Ascending aorta (tissue), 2 donors: ENCODE data around the gene FGFBP2. TPM values are rescaled to one million over a fixed set of nuclear protein-coding genes. Genes with fewer than 3 reads are reported as not detected.

Source experiments
- DNase-seq, 2 donors: peaks; one replicate each; pipeline ENCODE4 v3.0.0-alpha.2; 2019; ENCODE audit warnings: low spot score in 2 of 2
- H3K27ac ChIP-seq, 2 donors: fragments of 200-600 bp; sonication (generic); one replicate each; pipeline ENCODE4 v1.5.1; 2016 to 2017; ENCODE audit warnings: mild to moderate bottlenecking in 1 of 2
- H3K27me3 ChIP-seq: fragments of 200-600 bp; sonication (generic); one replicate; pipeline ENCODE4 v1.5.1; 2017
- H3K36me3 ChIP-seq, 2 donors: fragments of 200-600 bp; sonication (generic); one replicate each; pipeline ENCODE4 v1.5.1; 2016
- H3K4me1 ChIP-seq, 2 donors: fragments of 200-600 bp; sonication (generic); one replicate each; pipeline ENCODE4 v1.5.1; 2016 to 2017; ENCODE audit warnings: mild to moderate bottlenecking in 1 of 2
- H3K4me3 ChIP-seq, 2 donors: fragments of 200-600 bp; sonication (generic); one replicate each; pipeline ENCODE4 v1.5.1; 2016 to 2017; ENCODE audit warnings: mild to moderate bottlenecking in 1 of 2
- H3K9me3 ChIP-seq, 2 donors: fragments of 200-600 bp; sonication (generic); one replicate each; pipeline ENCODE4 v1.5.1; 2016
- intact Hi-C: fragments of 100-400 bp; cut with DNase I; formaldehyde crosslinking; loops from one replicate; pipeline ENCODE4 v1.15.1; 2023
- total RNA-seq: library from RNA; depleted of rRNA; stranded (reverse); fragments of >200 nt; gene quantifications from one replicate; pipeline ENCODE4 v1.1.0, GENCODE V29; 2016
- TF ChIP-seq, protein P1 (sequence below), 3 experiments: fragments of 200-600 bp in 2 of 3; fragments of 450-650 bp in 1 of 3; sonication (generic) in 2 of 3; IDR thresholded peaks; one replicate each; pipeline ENCODE4 v1.5.1; 2016 to 2019; ENCODE audit warnings: antibody characterized with exemption in 3 of 3, mild to moderate bottlenecking in 1 of 3, moderate library complexity in 1 of 3

The FGFBP2 gene
- total RNA-seq, 1 donor from 2014 or later, result not detected

DNA sequence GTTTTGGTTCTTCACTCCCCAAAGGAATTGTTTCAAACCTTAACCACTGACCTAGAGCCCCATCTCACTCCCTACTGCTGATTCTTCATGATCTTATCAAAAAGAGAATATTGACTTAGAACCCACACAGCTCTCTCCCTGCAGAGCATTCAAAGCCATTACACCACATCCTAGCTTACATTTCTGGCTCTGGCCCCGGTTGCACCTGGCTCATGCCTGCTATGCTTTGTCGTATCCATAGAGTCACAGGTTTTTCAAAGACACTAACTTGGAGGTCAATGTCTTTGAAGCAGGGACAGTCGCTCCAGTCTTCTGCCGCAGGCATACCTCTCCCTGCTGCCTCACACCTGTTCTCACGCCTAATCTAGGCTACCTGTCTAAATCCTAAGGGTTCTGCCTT lies 42.7 kb upstream of the FGFBP2 start:
- TF ChIP-seq, protein P1, sequence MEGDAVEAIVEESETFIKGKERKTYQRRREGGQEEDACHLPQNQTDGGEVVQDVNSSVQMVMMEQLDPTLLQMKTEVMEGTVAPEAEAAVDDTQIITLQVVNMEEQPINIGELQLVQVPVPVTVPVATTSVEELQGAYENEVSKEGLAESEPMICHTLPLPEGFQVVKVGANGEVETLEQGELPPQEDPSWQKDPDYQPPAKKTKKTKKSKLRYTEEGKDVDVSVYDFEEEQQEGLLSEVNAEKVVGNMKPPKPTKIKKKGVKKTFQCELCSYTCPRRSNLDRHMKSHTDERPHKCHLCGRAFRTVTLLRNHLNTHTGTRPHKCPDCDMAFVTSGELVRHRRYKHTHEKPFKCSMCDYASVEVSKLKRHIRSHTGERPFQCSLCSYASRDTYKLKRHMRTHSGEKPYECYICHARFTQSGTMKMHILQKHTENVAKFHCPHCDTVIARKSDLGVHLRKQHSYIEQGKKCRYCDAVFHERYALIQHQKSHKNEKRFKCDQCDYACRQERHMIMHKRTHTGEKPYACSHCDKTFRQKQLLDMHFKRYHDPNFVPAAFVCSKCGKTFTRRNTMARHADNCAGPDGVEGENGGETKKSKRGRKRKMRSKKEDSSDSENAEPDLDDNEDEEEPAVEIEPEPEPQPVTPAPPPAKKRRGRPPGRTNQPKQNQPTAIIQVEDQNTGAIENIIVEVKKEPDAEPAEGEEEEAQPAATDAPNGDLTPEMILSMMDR (IDR thresholded peaks at IDR 0.05), result no peak
- Histone ChIP-seq H3K4me1 (no peaks in the 10 kb centered on the region), H3K4me3 (no peak overlapping the region), H3K36me3 (peaks cover 0 to 19% of the 10 kb centered on the region in 2 donors), H3K9me3 (no peaks in the 10 kb centered on the region), H3K27ac (no peak overlapping the region), H3K27me3 (no peaks in the 10 kb centered on the region)
- no peak for DNase-seq
- intact Hi-C loops, result no loop called here

DNA sequence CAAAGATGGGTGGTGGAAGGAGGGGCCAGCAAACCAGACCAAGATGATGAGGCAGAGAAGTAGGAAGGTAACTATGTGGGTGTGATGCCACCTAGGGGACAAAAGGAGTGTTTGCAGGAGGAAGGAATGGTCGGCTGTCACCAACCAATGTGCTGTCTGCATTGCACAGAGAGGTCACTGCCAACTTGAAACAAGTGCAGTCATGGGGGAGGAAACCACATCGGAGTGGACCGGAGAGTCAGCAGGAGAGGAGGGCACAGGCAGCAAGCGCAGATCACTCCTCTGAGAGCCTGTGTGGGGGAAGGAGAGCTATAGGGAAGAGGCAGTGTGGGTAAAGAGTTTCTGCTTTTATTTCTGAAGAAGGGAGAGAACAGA lies 38.5 kb upstream of the FGFBP2 start:
- no peaks in the 10 kb centered on the region for H3K27me3 ChIP-seq
- H3K27ac ChIP-seq, result no peak overlapping the region
- H3K9me3 ChIP-seq, result no peaks in the 10 kb centered on the region
- peak in 1 of 2 donors; percentile 74 for DNase-seq
- H3K4me1 ChIP-seq, result no peaks in the 10 kb centered on the region
- H3K36me3 ChIP-seq, result peaks cover 0 to 16% of the 10 kb centered on the region in 2 donors
- intact Hi-C loops, result loop anchor here (2.0 to 5.0 kb wide), 2 partner anchors 119 to 197 kb away; no protein-coding TSS in a partner anchor
- TF ChIP-seq, protein P1 (IDR thresholded peaks at IDR 0.05), result peak; percentile 66 to 77 (median 66)
- H3K4me3 ChIP-seq, result no peak overlapping the region

DNA sequence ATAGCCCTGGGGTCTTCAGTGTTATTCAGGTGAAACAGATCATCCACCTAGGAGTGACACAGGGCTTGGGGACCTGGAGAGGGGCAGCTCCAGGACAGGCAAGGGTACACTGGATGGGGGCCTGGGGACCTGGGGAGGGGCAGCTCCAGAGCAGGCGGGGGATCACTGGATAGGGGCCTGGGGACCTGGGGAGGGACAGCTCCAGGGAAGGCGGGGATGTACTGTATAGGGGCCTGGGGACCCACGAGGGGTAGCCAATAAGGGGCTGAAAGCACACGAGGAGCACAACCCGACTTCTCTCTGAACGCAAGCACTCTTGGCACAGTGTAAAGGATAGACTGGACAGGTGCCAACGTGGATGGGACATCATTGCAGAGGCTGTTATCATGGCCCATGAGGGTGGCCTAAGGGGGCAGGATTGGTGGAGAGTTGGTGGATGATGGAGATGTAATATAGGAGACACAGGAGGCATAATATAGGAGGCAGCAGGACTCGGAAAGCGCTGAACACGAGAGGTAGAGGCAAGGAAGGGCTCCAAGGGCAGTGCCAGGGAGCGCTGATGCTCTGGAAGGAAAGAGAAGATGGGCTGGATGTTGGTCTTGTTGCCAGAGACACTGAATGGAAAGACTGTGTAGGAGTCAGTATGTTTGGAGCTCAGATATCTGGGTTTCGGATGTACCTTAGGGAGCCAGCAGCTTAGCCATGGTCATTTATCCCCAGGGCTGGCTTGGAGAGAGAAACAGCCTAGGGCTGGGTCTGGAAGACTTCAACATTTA lies 37.9 kb upstream of the FGFBP2 start:
- Histone ChIP-seq H3K4me1 (no peaks in the 10 kb centered on the region), H3K36me3 (peaks cover 0 to 12% of the 10 kb centered on the region in 2 donors), H3K9me3 (no peaks in the 10 kb centered on the region), H3K27me3 (no peaks in the 10 kb centered on the region), H3K27ac (no peak overlapping the region), H3K4me3 (no peak overlapping the region)
- intact Hi-C loops, result loop anchor here (2.0 to 5.0 kb wide), 2 partner anchors 119 to 196 kb away; no protein-coding TSS in a partner anchor
- no peak for DNase-seq
- TF ChIP-seq, protein P1 (IDR thresholded peaks at IDR 0.05), result no peak

DNA sequence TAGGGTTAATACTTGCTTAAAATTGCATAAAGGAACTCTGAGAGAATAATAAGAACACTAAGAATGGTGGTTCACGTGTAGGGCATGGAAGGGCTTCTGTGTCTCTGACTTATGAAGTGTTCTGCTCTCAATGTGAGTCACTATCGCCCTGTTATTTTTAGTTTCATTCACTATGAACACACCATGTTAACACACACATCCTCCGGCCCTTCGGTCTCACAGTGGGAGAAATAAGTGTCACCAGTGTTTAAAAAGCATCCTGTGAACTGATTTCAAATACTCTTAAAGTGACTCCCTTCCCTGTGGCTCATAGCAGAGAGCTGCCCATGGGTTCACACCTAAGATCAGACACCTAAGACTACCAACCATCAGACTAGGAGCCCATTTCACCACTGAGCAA lies 33.8 kb upstream of the FGFBP2 start:
- H3K27me3 ChIP-seq, result no peaks in the 10 kb centered on the region
- H3K4me3 ChIP-seq, result no peak overlapping the region
- TF ChIP-seq, protein P1 (IDR thresholded peaks at IDR 0.05), result no peak
- H3K36me3 ChIP-seq, result no peaks in the 10 kb centered on the region
- intact Hi-C loops, result no loop called here
- no peak for DNase-seq
- H3K4me1 ChIP-seq, result no peaks in the 10 kb centered on the region
- H3K27ac ChIP-seq, result no peak overlapping the region
- H3K9me3 ChIP-seq, result no peaks in the 10 kb centered on the region

DNA sequence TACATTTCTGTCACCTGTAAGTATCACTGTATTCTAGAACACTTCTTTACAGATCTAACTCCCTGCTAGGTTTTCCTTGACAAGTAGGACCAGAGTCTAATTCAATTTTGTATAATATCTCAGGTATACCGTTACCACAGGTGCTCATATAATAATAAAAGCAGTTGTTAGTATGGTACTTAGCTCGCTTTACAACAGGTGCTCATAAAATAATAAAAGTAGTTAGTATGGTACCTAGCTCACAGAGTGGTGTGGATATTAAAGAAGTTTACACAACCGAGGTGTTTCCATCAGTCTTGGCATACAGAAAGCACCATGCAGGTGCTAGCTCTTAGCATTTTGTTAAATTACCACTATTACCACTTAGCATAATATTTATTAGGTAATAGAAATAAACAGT lies 32.9 kb upstream of the FGFBP2 start:
- TF ChIP-seq, protein P1 (IDR thresholded peaks at IDR 0.05), result no peak
- Histone ChIP-seq H3K27me3 (no peaks in the 10 kb centered on the region), H3K4me1 (no peaks in the 10 kb centered on the region), H3K27ac (no peak overlapping the region), H3K9me3 (no peaks in the 10 kb centered on the region), H3K4me3 (no peak overlapping the region), H3K36me3 (no peaks in the 10 kb centered on the region)
- DNase-seq, result no peak
- intact Hi-C loops, result no loop called here
